GM12872 (cell line): ENCODE data around the gene IFITM5.
A peak's percentile ranks its signal among the peaks of the same experiment; 100 is the strongest.

ENCODE experiments used
- TF ChIP-seq, protein P1 (sequence below): IDR thresholded peaks from 3 replicates; pipeline ENCODE4 v1.5.1; 2011; ENCODE audit warnings: low read depth, mild to moderate bottlenecking, low read length, moderate library complexity; ENCODE audit not compliant: insufficient read depth

The IFITM5 gene

DNA sequence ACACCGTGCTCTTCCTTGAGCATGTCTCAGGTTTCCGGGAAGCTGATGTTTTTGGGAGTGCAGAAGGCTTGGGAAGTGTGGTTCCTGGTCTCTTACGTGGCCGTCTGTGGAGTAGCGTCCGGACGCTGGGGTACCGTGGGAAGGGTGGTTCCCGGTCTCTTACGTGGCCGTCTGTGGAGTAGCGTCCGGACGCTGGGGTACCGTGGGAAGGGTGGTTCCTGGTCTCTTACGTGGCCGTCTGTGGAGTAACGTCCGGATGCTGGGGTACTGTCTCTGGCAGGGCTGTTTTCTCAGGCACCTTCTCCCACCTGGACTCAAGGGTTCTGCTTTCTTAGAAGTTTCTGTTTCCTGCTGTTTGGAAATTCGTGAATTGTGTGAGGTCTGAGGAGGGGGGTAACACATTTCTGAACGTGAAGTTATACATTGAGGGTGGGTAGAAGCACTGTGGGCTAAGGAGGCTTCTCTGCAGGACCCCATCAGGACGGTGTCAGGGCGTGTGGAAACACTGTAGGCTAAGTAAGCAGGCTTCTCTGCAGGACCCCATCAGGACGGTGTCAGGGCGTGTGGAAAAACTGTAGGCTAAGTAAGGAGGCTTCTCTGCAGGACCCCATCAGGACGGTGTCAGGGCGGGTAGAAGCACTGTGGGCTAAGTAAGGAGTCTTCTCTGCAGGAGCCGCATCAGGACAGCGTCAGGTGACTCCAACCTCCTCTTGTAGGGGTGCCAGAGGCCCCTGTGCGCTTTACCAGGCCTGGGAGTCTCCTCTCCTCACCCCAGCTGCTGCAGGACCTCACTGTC, 26.7 kb upstream of the IFITM5 start:
- TF ChIP-seq, protein P1, sequence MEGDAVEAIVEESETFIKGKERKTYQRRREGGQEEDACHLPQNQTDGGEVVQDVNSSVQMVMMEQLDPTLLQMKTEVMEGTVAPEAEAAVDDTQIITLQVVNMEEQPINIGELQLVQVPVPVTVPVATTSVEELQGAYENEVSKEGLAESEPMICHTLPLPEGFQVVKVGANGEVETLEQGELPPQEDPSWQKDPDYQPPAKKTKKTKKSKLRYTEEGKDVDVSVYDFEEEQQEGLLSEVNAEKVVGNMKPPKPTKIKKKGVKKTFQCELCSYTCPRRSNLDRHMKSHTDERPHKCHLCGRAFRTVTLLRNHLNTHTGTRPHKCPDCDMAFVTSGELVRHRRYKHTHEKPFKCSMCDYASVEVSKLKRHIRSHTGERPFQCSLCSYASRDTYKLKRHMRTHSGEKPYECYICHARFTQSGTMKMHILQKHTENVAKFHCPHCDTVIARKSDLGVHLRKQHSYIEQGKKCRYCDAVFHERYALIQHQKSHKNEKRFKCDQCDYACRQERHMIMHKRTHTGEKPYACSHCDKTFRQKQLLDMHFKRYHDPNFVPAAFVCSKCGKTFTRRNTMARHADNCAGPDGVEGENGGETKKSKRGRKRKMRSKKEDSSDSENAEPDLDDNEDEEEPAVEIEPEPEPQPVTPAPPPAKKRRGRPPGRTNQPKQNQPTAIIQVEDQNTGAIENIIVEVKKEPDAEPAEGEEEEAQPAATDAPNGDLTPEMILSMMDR, result no peak

DNA sequence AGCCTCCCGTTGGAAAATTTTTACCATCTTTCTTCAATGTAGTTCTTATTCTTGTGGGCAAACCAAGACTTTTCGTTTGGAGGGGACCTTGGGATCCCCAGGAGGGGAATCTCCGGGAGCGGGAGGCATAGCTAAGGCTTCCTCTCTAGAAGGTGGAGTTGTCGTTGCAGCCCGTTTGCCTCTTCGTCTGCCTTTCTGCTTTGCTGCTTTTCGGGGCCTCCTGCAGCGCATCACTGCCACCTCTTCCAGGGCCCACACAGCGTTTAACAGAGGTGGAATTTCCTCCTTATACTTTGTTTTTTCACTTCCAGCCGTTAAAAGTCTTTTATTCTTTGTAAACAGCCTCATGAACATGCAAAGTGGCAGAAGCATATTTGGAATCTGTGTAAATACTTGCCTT, 24.8 kb upstream of the IFITM5 start:
- TF ChIP-seq, protein P1, result no peak

DNA sequence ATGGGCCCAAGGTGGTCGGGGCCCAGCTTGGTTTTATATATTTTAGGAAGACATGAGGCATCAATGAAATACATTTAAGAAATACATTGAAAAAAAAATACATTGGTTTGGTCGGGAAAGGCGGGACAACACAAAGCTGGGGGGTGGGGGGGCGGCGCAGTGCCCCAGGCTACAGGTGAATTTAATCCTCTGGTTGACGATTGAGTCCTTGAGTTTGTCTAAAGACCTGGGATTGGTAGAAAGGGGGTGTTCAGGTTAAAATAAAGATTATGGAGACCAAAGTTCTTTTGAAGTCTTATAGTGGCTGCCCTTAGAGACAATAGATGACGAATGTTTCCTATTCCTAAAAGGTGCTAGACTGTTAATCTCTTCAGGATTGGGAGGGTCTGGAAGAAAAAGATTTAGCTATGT, 17.6 kb upstream of the IFITM5 start:
- TF ChIP-seq, protein P1, result no peak

DNA sequence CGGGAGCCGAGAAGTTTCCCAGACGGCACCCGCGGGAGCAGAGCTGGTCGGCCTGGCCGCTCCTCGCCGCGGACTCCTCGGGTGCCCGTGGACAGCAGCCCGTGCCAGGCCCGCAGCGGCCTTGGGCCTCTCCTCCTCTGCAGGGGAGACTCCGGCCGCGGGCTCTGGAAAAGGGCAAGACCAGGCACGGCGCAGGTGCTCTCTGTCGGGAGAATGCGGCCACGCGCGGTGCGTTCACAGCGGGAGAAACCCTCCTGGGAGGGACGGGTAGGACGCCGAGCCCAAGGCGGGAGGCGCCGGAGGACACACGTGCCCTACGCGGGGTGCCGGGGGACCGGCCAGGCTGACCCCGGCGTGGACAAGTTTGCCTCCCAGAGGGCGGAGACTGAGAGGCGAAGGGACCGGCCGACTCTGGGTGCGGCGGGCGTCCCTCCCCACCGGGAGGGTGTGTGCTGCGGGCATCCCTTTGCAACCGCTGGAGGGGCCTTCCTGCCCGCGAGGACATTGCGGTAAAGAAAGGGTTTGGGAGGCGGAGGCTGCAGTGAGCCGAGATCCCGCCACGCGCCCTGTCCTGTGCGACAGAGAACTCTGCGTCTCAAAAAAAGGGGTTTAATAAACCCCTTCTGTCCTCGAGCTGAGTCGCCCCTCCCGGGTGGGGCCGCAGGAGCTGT, 16.8 kb upstream of the IFITM5 start:
- TF ChIP-seq, protein P1, result no peak

DNA sequence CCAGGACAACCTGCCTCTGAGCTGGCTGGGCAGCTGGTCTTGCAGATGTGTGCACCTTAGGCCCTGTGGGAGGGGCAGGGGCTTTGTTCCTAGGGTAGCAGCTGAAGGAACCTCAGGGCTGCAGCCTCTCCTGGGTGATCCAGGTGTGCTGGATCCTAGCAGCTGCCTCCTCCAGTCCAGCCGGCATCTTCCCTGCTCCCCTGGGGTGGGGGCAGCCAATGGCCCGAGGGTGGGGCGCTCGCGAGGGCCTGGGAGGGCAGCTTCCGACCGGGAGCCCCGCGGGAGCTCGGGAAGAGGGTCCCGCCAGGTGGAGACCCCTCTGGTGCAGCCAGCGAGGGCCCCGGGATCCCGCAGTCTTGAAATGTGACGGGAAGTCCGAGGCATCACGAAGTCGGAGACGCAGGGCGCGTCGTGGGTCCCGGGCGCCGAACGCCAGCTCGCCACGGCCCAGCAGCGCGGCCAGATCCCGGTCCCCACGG, 16.2 kb upstream of the IFITM5 start:
- TF ChIP-seq, protein P1, result no peak

DNA sequence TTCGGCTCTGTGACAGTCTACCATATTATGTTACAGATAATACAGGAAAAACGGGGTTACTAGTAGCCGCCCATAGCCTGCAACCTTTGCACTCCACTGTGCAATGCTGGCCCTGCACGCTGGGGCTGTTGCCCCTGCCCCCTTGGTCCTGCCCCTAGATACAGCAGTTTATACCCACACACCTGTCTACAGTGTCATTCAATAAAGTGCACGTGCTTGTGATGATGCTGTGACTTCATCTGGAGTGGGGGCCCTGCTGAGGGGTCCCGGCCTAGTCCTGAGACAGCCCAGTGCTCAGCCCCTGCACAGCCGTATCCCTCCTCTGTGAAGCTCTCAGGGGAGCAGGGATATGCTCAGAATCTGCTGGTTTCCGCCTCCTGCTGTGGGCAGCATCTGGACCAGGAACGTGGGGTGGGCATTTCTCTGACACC, 15.7 kb upstream of the IFITM5 start:
- TF ChIP-seq, protein P1, result no peak

DNA sequence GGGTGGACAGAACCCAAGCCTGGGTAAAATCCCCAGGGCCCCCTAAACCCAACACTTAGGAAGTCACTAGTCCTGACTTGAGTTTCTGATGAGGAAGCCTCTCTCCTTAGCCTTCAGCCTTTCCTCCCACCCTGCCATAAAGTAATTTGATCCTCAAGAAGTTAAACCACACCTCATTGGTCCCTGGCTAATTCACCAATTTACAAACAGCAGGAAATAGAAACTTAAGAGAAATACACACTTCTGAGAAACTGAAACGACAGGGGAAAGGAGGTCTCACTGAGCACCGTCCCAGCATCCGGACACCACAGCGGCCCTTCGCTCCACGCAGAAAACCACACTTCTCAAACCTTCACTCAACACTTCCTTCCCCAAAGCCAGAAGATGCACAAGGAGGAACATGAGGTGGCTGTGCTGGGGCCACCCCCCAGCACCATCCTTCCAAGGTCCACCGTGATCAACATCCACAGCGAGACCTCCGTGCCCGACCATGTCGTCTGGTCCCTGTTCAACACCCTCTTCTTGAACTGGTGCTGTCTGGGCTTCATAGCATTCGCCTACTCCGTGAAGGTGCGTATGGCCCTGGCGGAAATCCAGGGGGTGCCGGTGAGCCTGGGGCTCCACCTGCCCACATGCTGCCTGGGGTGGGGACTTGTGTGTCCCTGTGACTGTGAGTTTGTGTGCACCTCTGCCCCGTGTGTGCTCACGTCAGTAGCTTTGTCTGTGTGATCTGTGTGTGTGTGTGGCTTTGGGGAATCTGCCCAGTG, 14.6 kb upstream of the IFITM5 start, which contains the start of gene IFITM1:
IFITM1 (plus strand) TSS at position 254 of the 767 bp plus-strand sequence; CDS start at position 385, 131 bp downstream.
- TF ChIP-seq, protein P1, result 0 out of 3 replicates have a peak, but pooled peaks have one; percentile 9
